Subcutaneous adipose tissue (tissue), 4 donors: ENCODE data around the gene PSMF1. TPM values are rescaled to one million over a fixed set of nuclear protein-coding genes. Genes with fewer than 3 reads are reported as not detected.

ENCODE experiments used
- CTCF ChIP-seq: fragments of 450-650 bp; IDR thresholded peaks from one replicate; pipeline ENCODE4 v1.5.1; 2016; ENCODE audit warnings: low read depth, mild to moderate bottlenecking, control low read depth, antibody characterized with exemption, moderate library complexity
- total RNA-seq, 4 donors: library from RNA; depleted of rRNA; stranded (reverse); fragments of >200 nt; gene quantifications; one replicate each; pipeline ENCODE4 v1.1.0, GENCODE V29; 2016

The PSMF1 gene
- total RNA-seq, 4 donors from 2014 or later: 48.0 to 102 (median 57.8) TPM

GRCh38 chr20:1107176-1107575 lies 11.2 kb upstream of the PSMF1 start:
- TF ChIP-seq CTCF: no peak

- no peak for TF ChIP-seq CTCF
Observed at GRCh38 chr20:1108437-1108920, 9.9 kb upstream of the PSMF1 start.

GRCh38 chr20:1112908-1113307 lies 5.5 kb upstream of the PSMF1 start:
- TF ChIP-seq CTCF: no peak

GRCh38 chr20:1118004-1118335 lies 432 bp upstream of the PSMF1 start:
- no peak for TF ChIP-seq CTCF

- TF ChIP-seq CTCF: no peak
Observed at GRCh38 chr20:1119128-1119505, 715 bp downstream of the PSMF1 start.

- TF ChIP-seq CTCF: no peak
Observed at GRCh38 chr20:1119524-1119923, 1.1 kb downstream of the PSMF1 start.

GRCh38 chr20:1121429-1121828 lies 3.0 kb downstream of the PSMF1 start:
- TF ChIP-seq CTCF: no peak
